Liver (tissue), 9 donors: Measurements from ENCODE around the gene ARGLU1. TPM values are rescaled to one million over a fixed set of nuclear protein-coding genes. Genes with fewer than 3 reads are reported as not detected.

Source experiments
- DNase-seq: peaks from one replicate; pipeline ENCODE4 v3.0.0-alpha.2; 2017; ENCODE audit warnings: low spot score
- H3K27ac ChIP-seq, 2 donors: one replicate each; pipeline ENCODE4 v1.7.0; 2013; ENCODE audit warnings: inconsistent platforms in 2 of 2, low read length in 2 of 2, control low read depth in 1 of 2, low read depth in 1 of 2, mild to moderate bottlenecking in 1 of 2
- H3K27me3 ChIP-seq, 4 donors: one replicate each; pipeline versions ENCODE4 v1.6.1 to v1.7.0; 2013; ENCODE audit warnings: low read length in 3 of 4, inconsistent platforms in 1 of 4, mild to moderate bottlenecking in 1 of 4, moderate library complexity in 1 of 4; ENCODE audit not compliant: control insufficient read depth in 4 of 4, insufficient read depth in 4 of 4
- H3K36me3 ChIP-seq, 4 donors: one replicate each; pipeline versions ENCODE4 v1.6.1 to v1.7.0; 2013; ENCODE audit warnings: low read length in 3 of 4, mild to moderate bottlenecking in 3 of 4, low read depth in 1 of 4, moderate library complexity in 1 of 4; ENCODE audit not compliant: control insufficient read depth in 4 of 4, insufficient read depth in 3 of 4
- H3K4me1 ChIP-seq, 4 donors: one replicate each; pipeline versions ENCODE4 v1.6.1 to v1.7.0; 2013; ENCODE audit warnings: low read length in 3 of 4, mild to moderate bottlenecking in 3 of 4, moderate library complexity in 1 of 4; ENCODE audit not compliant: control insufficient read depth in 4 of 4, insufficient read depth in 4 of 4
- H3K4me3 ChIP-seq, 3 donors: one replicate each; pipeline versions ENCODE4 v1.6.1 to v1.7.0; 2013; ENCODE audit warnings: low read length in 3 of 3, control low read depth in 1 of 3, low read depth in 1 of 3, mild to moderate bottlenecking in 1 of 3
- H3K9ac ChIP-seq, 2 donors: one replicate each; pipeline ENCODE4 v1.7.0; 2013; ENCODE audit warnings: low read length in 2 of 2, mild to moderate bottlenecking in 2 of 2, moderate library complexity in 2 of 2, control low read depth in 1 of 2, low read depth in 1 of 2
- H3K9me3 ChIP-seq, 4 donors: one replicate each; pipeline versions ENCODE4 v1.6.1 to v1.7.0; 2013; ENCODE audit warnings: low read length in 3 of 4; ENCODE audit not compliant: control insufficient read depth in 4 of 4
- EGR1 ChIP-seq, 2 donors: IDR thresholded peaks; 2 replicates each; pipeline ENCODE4 v1.6.1; 2016 to 2018; ENCODE audit warnings: antibody characterized with exemption in 2 of 2, low read depth in 2 of 2
- FOXA1 ChIP-seq: IDR thresholded peaks from 2 replicates; pipeline ENCODE4 v1.6.1; 2016; ENCODE audit warnings: antibody characterized with exemption
- FOXA2 ChIP-seq: IDR thresholded peaks from 2 replicates; pipeline ENCODE4 v1.6.1; 2016; ENCODE audit warnings: antibody characterized with exemption
- GABPA ChIP-seq, 2 donors: IDR thresholded peaks in 1 of 2; conservative IDR thresholded peaks in 1 of 2; 2 replicates each; pipeline ENCODE4 v1.6.1; 2016; ENCODE audit warnings: antibody characterized with exemption in 2 of 2, mild to moderate bottlenecking in 1 of 2, moderate library complexity in 1 of 2
- HNF4A ChIP-seq, 2 donors: conservative IDR thresholded peaks; 2 replicates each; pipeline ENCODE4 v1.6.1; 2016; ENCODE audit warnings: antibody characterized with exemption in 2 of 2, mild to moderate bottlenecking in 2 of 2
- HNF4G ChIP-seq: IDR thresholded peaks from 2 replicates; pipeline ENCODE4 v1.6.1; 2016; ENCODE audit warnings: antibody characterized with exemption
- JUND ChIP-seq, 2 donors: IDR thresholded peaks; 2 replicates each; pipeline ENCODE4 v1.6.1; 2016; ENCODE audit warnings: antibody characterized with exemption in 2 of 2
- NR2F2 ChIP-seq: IDR thresholded peaks from 2 replicates; pipeline ENCODE4 v1.6.1; 2016; ENCODE audit warnings: antibody characterized with exemption
- RAD21 ChIP-seq, 2 donors: IDR thresholded peaks; 2 replicates each; pipeline ENCODE4 v1.6.1; 2016; ENCODE audit warnings: antibody characterized with exemption in 2 of 2, mild to moderate bottlenecking in 2 of 2
- RXRA ChIP-seq, 2 donors: IDR thresholded peaks; 2 replicates each; pipeline ENCODE4 v1.6.1; 2017 to 2018; ENCODE audit warnings: antibody characterized with exemption in 2 of 2, mild to moderate bottlenecking in 1 of 2
- SP1 ChIP-seq: IDR thresholded peaks from 2 replicates; pipeline ENCODE4 v1.6.1; 2018; ENCODE audit warnings: antibody characterized with exemption, mild to moderate bottlenecking
- TAF1 ChIP-seq: conservative IDR thresholded peaks from 2 replicates; pipeline ENCODE4 v1.6.1; 2016; ENCODE audit warnings: antibody characterized with exemption, mild to moderate bottlenecking
- YY1 ChIP-seq: IDR thresholded peaks from 2 replicates; pipeline ENCODE4 v1.6.1; 2016; ENCODE audit warnings: antibody characterized with exemption, mild to moderate bottlenecking
- WGBS: extraction: QIAGEN DNeasy Blood & Tissue Kit; methylation state at CpG from one replicate; pipeline ENCODE4 v1.1.7; 2013; 5-methylcytosine and 5-hydroxymethylcytosine counted together
- polyA plus RNA-seq, 2 donors: library from polyadenylated mRNA; stranded (reverse) in 1 of 2; unstranded in 1 of 2; fragments of 200-250 nt in 1 of 2; fragments of >200 nt in 1 of 2; fragmentation: Nextera tagmentation in 1 of 2; extraction: Ambion mirVana in 1 of 2; gene quantifications; one replicate each; pipeline versions ENCODE4 v1.2.1 to v1.2.3, GENCODE V29; 2013 to 2015
- total RNA-seq, 2 donors: library from RNA; depleted of rRNA; stranded (reverse); fragments of >200 nt; gene quantifications; one replicate each; pipeline ENCODE4 v1.2.3, GENCODE V29; 2014
- TF ChIP-seq, protein P1 (sequence below): IDR thresholded peaks from 2 replicates; pipeline ENCODE4 v1.6.1; 2016; ENCODE audit warnings: antibody characterized with exemption
- TF ChIP-seq, protein P2 (sequence below): IDR thresholded peaks from 2 replicates; pipeline ENCODE4 v1.6.1; 2016; ENCODE audit warnings: antibody characterized with exemption, mild to moderate bottlenecking
- TF ChIP-seq, protein P3 (sequence below): IDR thresholded peaks from 2 replicates; pipeline ENCODE4 v1.6.1; 2016; ENCODE audit warnings: antibody characterized with exemption
- TF ChIP-seq, protein P4 (sequence below): IDR thresholded peaks from 2 replicates; pipeline ENCODE4 v1.6.1; 2016; ENCODE audit warnings: antibody characterized with exemption
- TF ChIP-seq, protein P5 (sequence below): fragments of 150-350 bp; IDR thresholded peaks from 2 replicates; pipeline ENCODE4 v1.5.1; 2017; ENCODE audit warnings: improper control_type of control experiment, low read depth, low read length; ENCODE audit not compliant: missing input control
- donor health status: healthy.
- donor health status: healthy.
- donor health status: healthy.
- donor health status: healthy.
- donor health status: healthy.

The ARGLU1 gene
- total and polyA plus RNA-seq, 4 donors, result 16.7 to 50.8 (median 30.1) TPM

DNA sequence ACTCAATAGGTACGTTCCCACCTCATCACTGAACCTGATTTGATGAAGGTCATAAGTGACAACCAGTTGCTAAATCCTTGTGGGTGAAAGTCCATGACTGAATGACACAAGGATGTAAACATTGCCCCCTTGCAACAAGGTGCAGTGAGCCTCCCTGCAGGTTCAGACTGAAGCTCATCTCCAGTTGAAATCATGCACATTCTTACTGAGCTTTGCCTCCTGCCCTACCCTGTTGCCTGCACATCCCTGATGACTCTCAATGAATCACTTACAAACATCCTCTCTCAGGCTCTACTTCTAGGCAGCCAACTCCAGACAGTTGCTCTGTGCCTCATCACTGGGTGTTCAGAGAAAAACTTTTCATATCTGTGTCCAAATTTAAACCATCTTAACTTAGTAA is 42.5 kb upstream of the ARGLU1 start:
- Histone ChIP-seq H3K27ac (no peak overlapping the region), H3K9me3 (no peaks in the 10 kb centered on the region), H3K27me3 (no peaks in the 10 kb centered on the region), H3K4me3 (no peak overlapping the region), H3K36me3 (no peaks in the 10 kb centered on the region), H3K4me1 (no peaks in the 10 kb centered on the region), H3K9ac (no peak overlapping the region)
- TF ChIP-seq GABPA (IDR thresholded peaks at IDR 0.05 in 1 of 2, conservative IDR thresholded peaks at IDR 0.05 in 1 of 2) (no peak), HNF4A (conservative IDR thresholded peaks at IDR 0.05) (no peak), HNF4G (no peak), EGR1 (IDR thresholded peaks at IDR 0.05; ENCODE audit: low read depth in 2 of 2) (no peak), SP1 (no peak), JUND (IDR thresholded peaks at IDR 0.05) (no peak), NR2F2 (no peak), TAF1 (no peak), RXRA (IDR thresholded peaks at IDR 0.05) (no peak), YY1 (no peak), FOXA2 (no peak), RAD21 (IDR thresholded peaks at IDR 0.05) (no peak), FOXA1 (no peak)
- TF ChIP-seq, protein P1, sequence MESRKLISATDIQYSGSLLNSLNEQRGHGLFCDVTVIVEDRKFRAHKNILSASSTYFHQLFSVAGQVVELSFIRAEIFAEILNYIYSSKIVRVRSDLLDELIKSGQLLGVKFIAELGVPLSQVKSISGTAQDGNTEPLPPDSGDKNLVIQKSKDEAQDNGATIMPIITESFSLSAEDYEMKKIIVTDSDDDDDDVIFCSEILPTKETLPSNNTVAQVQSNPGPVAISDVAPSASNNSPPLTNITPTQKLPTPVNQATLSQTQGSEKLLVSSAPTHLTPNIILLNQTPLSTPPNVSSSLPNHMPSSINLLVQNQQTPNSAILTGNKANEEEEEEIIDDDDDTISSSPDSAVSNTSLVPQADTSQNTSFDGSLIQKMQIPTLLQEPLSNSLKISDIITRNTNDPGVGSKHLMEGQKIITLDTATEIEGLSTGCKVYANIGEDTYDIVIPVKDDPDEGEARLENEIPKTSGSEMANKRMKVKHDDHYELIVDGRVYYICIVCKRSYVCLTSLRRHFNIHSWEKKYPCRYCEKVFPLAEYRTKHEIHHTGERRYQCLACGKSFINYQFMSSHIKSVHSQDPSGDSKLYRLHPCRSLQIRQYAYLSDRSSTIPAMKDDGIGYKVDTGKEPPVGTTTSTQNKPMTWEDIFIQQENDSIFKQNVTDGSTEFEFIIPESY, result no peak
- TF ChIP-seq, protein P2, sequence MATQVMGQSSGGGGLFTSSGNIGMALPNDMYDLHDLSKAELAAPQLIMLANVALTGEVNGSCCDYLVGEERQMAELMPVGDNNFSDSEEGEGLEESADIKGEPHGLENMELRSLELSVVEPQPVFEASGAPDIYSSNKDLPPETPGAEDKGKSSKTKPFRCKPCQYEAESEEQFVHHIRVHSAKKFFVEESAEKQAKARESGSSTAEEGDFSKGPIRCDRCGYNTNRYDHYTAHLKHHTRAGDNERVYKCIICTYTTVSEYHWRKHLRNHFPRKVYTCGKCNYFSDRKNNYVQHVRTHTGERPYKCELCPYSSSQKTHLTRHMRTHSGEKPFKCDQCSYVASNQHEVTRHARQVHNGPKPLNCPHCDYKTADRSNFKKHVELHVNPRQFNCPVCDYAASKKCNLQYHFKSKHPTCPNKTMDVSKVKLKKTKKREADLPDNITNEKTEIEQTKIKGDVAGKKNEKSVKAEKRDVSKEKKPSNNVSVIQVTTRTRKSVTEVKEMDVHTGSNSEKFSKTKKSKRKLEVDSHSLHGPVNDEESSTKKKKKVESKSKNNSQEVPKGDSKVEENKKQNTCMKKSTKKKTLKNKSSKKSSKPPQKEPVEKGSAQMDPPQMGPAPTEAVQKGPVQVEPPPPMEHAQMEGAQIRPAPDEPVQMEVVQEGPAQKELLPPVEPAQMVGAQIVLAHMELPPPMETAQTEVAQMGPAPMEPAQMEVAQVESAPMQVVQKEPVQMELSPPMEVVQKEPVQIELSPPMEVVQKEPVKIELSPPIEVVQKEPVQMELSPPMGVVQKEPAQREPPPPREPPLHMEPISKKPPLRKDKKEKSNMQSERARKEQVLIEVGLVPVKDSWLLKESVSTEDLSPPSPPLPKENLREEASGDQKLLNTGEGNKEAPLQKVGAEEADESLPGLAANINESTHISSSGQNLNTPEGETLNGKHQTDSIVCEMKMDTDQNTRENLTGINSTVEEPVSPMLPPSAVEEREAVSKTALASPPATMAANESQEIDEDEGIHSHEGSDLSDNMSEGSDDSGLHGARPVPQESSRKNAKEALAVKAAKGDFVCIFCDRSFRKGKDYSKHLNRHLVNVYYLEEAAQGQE, result no peak
- TF ChIP-seq, protein P3, sequence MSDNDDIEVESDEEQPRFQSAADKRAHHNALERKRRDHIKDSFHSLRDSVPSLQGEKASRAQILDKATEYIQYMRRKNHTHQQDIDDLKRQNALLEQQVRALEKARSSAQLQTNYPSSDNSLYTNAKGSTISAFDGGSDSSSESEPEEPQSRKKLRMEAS, result no peak
- TF ChIP-seq, protein P4, sequence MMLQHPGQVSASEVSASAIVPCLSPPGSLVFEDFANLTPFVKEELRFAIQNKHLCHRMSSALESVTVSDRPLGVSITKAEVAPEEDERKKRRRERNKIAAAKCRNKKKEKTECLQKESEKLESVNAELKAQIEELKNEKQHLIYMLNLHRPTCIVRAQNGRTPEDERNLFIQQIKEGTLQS, result no peak
- TF ChIP-seq, protein P5, sequence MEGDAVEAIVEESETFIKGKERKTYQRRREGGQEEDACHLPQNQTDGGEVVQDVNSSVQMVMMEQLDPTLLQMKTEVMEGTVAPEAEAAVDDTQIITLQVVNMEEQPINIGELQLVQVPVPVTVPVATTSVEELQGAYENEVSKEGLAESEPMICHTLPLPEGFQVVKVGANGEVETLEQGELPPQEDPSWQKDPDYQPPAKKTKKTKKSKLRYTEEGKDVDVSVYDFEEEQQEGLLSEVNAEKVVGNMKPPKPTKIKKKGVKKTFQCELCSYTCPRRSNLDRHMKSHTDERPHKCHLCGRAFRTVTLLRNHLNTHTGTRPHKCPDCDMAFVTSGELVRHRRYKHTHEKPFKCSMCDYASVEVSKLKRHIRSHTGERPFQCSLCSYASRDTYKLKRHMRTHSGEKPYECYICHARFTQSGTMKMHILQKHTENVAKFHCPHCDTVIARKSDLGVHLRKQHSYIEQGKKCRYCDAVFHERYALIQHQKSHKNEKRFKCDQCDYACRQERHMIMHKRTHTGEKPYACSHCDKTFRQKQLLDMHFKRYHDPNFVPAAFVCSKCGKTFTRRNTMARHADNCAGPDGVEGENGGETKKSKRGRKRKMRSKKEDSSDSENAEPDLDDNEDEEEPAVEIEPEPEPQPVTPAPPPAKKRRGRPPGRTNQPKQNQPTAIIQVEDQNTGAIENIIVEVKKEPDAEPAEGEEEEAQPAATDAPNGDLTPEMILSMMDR, result no peak
- DNase-seq, result no peak
- 52% methylated on average over 1 of the region's 1 CpG for WGBS
